SK-N-SH (cell line): ENCODE data around the gene CHPF2. TPM values are rescaled to one million over a fixed set of nuclear protein-coding genes. Genes with fewer than 3 reads are reported as not detected.

Experiments
- CTCF ChIA-PET: fragments of 300-600, 350-600 bp; formaldehyde crosslinking; extraction: SDS; loops from one replicate; lab custom pipeline; 2021; lab: Yijun Ruan, JAX
- POLR2A ChIA-PET: fragments of 350-600 bp; sonication (Branson Sonifier 250); formaldehyde crosslinking; extraction: SDS; loops from one replicate; lab custom pipeline; 2020; ENCODE audit warnings: antibody characterized with exemption, inconsistent platforms; lab: Yijun Ruan, JAX
- DNase-seq: peaks from one replicate; pipeline ENCODE4 v3.0.0; 2012
- H2AFZ ChIP-seq: fragments of 200-600 bp; sonication (generic); 2 replicates; pipeline ENCODE4 v1.8.1; 2016; ENCODE audit warnings: antibody characterized with exemption, mild to moderate bottlenecking, low read depth
- H3F3A ChIP-seq: fragments of 200-600 bp; sonication (generic); replicated peaks from 2 replicates; pipeline ENCODE3; 2016; ENCODE audit warnings: antibody characterized with exemption, mild to moderate bottlenecking; ENCODE audit not compliant: insufficient read depth
- H3K27ac ChIP-seq, 2 experiments: fragments of 200-500 bp in 1 of 2; fragments of 200-600 bp in 1 of 2; sonication (Bioruptor generic) in 1 of 2; sonication (generic), shearing (Covaris generic) in 1 of 2; 2 replicates each; pipeline versions ENCODE4 v1.5.1 to v1.6.1; 2014 to 2016; ENCODE audit warnings: low read depth in 2 of 2, inconsistent platforms in 1 of 2, low read length in 1 of 2, mild to moderate bottlenecking in 1 of 2, mixed read lengths in 1 of 2
- H3K27me3 ChIP-seq: fragments of 200-600 bp; sonication (generic), shearing (Covaris generic); 2 replicates; pipeline ENCODE4 v1.6.1; 2016; ENCODE audit warnings: mixed run types; ENCODE audit not compliant: insufficient read depth
- H3K36me3 ChIP-seq, 2 experiments: fragments of 200-500 bp in 1 of 2; fragments of 200-600 bp in 1 of 2; sonication (Bioruptor generic) in 1 of 2; sonication (generic) in 1 of 2; replicated peaks in 1 of 2; 2 replicates each; pipeline versions ENCODE3 to v1.5.1; 2014 to 2016; ENCODE audit warnings: low read length in 1 of 2, mild to moderate bottlenecking in 1 of 2; ENCODE audit not compliant: insufficient read depth in 2 of 2, control insufficient read depth in 1 of 2
- H3K4me1 ChIP-seq, 2 experiments: fragments of 200-500 bp in 1 of 2; fragments of 200-600 bp in 1 of 2; sonication (Bioruptor generic) in 1 of 2; sonication (generic), shearing (Covaris generic) in 1 of 2; 2 replicates each; pipeline versions ENCODE4 v1.5.1 to v1.6.1; 2014 to 2016; ENCODE audit warnings: low read depth in 1 of 2, low read length in 1 of 2, mixed run types in 1 of 2; ENCODE audit not compliant: insufficient read depth in 2 of 2, control insufficient read depth in 1 of 2
- H3K4me2 ChIP-seq: fragments of 200-600 bp; sonication (generic), shearing (Covaris generic); 2 replicates; pipeline ENCODE4 v1.6.1; 2017; ENCODE audit warnings: mixed run types
- H3K4me3 ChIP-seq, 2 experiments: fragments of 200-500 bp in 1 of 2; fragments of 200-600 bp in 1 of 2; sonication (Bioruptor generic) in 1 of 2; sonication (generic), shearing (Covaris generic) in 1 of 2; 2 replicates each; pipeline versions ENCODE4 v1.5.1 to v1.8.1; 2014 to 2016; ENCODE audit warnings: low read depth in 2 of 2, inconsistent platforms in 1 of 2, low read length in 1 of 2, mild to moderate bottlenecking in 1 of 2, mixed read lengths in 1 of 2, moderate library complexity in 1 of 2
- H3K79me2 ChIP-seq: fragments of 200-600 bp; sonication (generic); 2 replicates; pipeline ENCODE4 v1.8.1; 2017; ENCODE audit warnings: mild to moderate bottlenecking; ENCODE audit not compliant: insufficient read depth
- H3K9ac ChIP-seq: fragments of 200-600 bp; sonication (generic); 2 replicates; pipeline ENCODE4 v1.6.1; 2017; ENCODE audit warnings: mixed run types
- H3K9me2 ChIP-seq: fragments of 200-600 bp; sonication (generic); 2 replicates; pipeline ENCODE4 v1.6.1; 2017; ENCODE audit warnings: mixed run types
- H3K9me3 ChIP-seq: fragments of 200-600 bp; sonication (generic); 2 replicates; pipeline ENCODE4 v1.6.1; 2017; ENCODE audit warnings: mixed run types, mild to moderate bottlenecking, moderate library complexity
- H4K20me1 ChIP-seq: fragments of 200-600 bp; sonication (generic); 2 replicates; pipeline ENCODE4 v1.6.1; 2017; ENCODE audit warnings: mild to moderate bottlenecking, mixed run types; ENCODE audit not compliant: insufficient read depth
- ELF1 ChIP-seq: IDR thresholded peaks from 2 replicates; pipeline ENCODE4 v1.4.0; 2012
- EP300 ChIP-seq, 2 experiments: IDR thresholded peaks; 2 replicates each; pipeline versions ENCODE4 v1.4.0 to v1.6.1; 2012; ENCODE audit warnings: borderline replicate concordance in 1 of 2, low read depth in 1 of 2, low read length in 1 of 2
- FOXJ3 ChIP-seq: sonication (generic); formaldehyde crosslinking; IDR thresholded peaks from 2 replicates; pipeline ENCODE4 v1.5.1; 2020; ENCODE audit warnings: mild to moderate bottlenecking, missing genetic modification reagents
- JUND ChIP-seq: IDR thresholded peaks from 2 replicates; pipeline ENCODE4 v1.4.0; 2012
- MAX ChIP-seq: IDR thresholded peaks from 2 replicates; pipeline ENCODE4 v1.4.0; 2012; ENCODE audit warnings: low read depth
- MEF2A ChIP-seq: IDR thresholded peaks from 2 replicates; pipeline ENCODE4 v1.4.0; 2012; ENCODE audit warnings: low read depth, borderline replicate concordance
- NRF1 ChIP-seq: IDR thresholded peaks from 2 replicates; pipeline ENCODE4 v1.6.1; 2012; ENCODE audit warnings: low read depth, mild to moderate bottlenecking, low read length
- PBX3 ChIP-seq: IDR thresholded peaks from 2 replicates; pipeline ENCODE4; 2012
- REST ChIP-seq: IDR thresholded peaks from 2 replicates; pipeline ENCODE4 v1.6.1; 2012; ENCODE audit warnings: mild to moderate bottlenecking, low read depth, low read length, moderate library complexity
- SIN3A ChIP-seq: IDR thresholded peaks from 2 replicates; pipeline ENCODE4 v1.6.1; 2012; ENCODE audit warnings: low read depth, mild to moderate bottlenecking, low read length, moderate library complexity, borderline replicate concordance
- TEAD4 ChIP-seq: IDR thresholded peaks from 2 replicates; pipeline ENCODE4 v1.4.0; 2012; ENCODE audit warnings: mild to moderate bottlenecking, borderline replicate concordance; ENCODE audit not compliant: insufficient read depth
- USF2 ChIP-seq: fragments of 150-350 bp; IDR thresholded peaks from 2 replicates; pipeline ENCODE4 v1.6.1; 2017; ENCODE audit warnings: antibody characterized with exemption, low read length, low read depth, borderline replicate concordance
- ZBTB33 ChIP-seq: IDR thresholded peaks from 2 replicates; pipeline ENCODE4 v1.4.0; 2012; ENCODE audit warnings: low read depth, borderline replicate concordance
- WGBS: methylation state at CpG from one replicate; pipeline ENCODE4 v1.1.6; 2017; ENCODE audit warnings: low lambda C conversion rate; 5-methylcytosine and 5-hydroxymethylcytosine counted together
- polyA plus RNA-seq, 3 experiments: library from polyadenylated mRNA; depleted of rRNA; stranded (reverse); fragments of >200 nt; gene quantifications; 2 replicates each; pipeline ENCODE4 v1.2.3, GENCODE V29; 2012

The CHPF2 gene
- polyA plus RNA-seq, 1 of the 3 experiments (the other 2 are of a cell fraction) = 68.6 TPM

GRCh38 chr7:151254316-151254715 is 22.0 kb downstream of the CHPF2 start:
- CTCF ChIA-PET = interaction anchor here (0.7 to 4.5 kb wide), 5 partner anchors 10 to 61 kb away, joined by 3 to 21 read pairs (median 5); no protein-coding TSS in a partner anchor
- Histone ChIP-seq H3K79me2 (no peaks in the 10 kb centered on the region), H3K9ac (no peak overlapping the region), H3K4me3 (no peak overlapping the region), H3K4me1 (peaks cover 17 to 25% of the 10 kb centered on the region in 2 experiments; a peak in 3 of 4 replicates), H4K20me1 (no peaks in the 10 kb centered on the region), H3K27ac (no peak overlapping the region)
- DNase-seq = no peak
- WGBS = 73% methylated on average over 6 of the region's 7 CpGs
- POLR2A ChIA-PET = no interaction called here
- no peak for TF ChIP-seq REST
- no peak for TF ChIP-seq PBX3
- no peak for TF ChIP-seq JUND
- no peak for TF ChIP-seq TEAD4
- TF ChIP-seq NRF1 = no peak
- no peak for TF ChIP-seq SIN3A
- no peak for TF ChIP-seq ZBTB33
- TF ChIP-seq MEF2A = no peak
- TF ChIP-seq, all 33 proteins: peak for 0
- Histone ChIP-seq H3K36me3 (no peaks in the 10 kb centered on the region), H3F3A (peaks cover 12% of the 10 kb centered on the region), H2AFZ (no peak overlapping the region), H3K27me3 (no peaks in the 10 kb centered on the region), H3K4me2 (no peak overlapping the region), H3K9me2 (no peaks in the 10 kb centered on the region), H3K9me3 (no peaks in the 10 kb centered on the region)

- POLR2A ChIA-PET = interaction anchor here (1.3 kb wide), 1 partner anchor 23 kb away, joined by 3 read pairs; the partner anchor contains the start of gene CHPF2
- H3K9me2 ChIP-seq = no peaks in the 10 kb centered on the region
- no peaks in the 10 kb centered on the region for H4K20me1 ChIP-seq
- H3K79me2 ChIP-seq = no peaks in the 10 kb centered on the region
- WGBS = 91% methylated on average over 11 of the region's 11 CpGs
- peaks cover 12% of the 10 kb centered on the region for H3F3A ChIP-seq
- no peak for TF ChIP-seq ELF1
- no peak for TF ChIP-seq FOXJ3 (CRISPR knock-in tag)
- no peak for TF ChIP-seq SIN3A
- TF ChIP-seq USF2 = no peak
- TF ChIP-seq ZBTB33 = no peak
- TF ChIP-seq JUND = no peak
- TF ChIP-seq MAX = no peak
- TF ChIP-seq EP300 (IDR thresholded peaks at IDR 0.05; ENCODE audit: borderline replicate concordance in 1 of 2, low read depth in 1 of 2, low read length in 1 of 2) = no peak
- H3K9me3 ChIP-seq = no peaks in the 10 kb centered on the region
- no peak for DNase-seq
- H3K27ac ChIP-seq = no peak overlapping the region
- H3K4me3 ChIP-seq = no peak overlapping the region
- no peaks in the 10 kb centered on the region for H3K27me3 ChIP-seq
- CTCF ChIA-PET = interaction anchor here (0.7 to 4.5 kb wide), 7 partner anchors 10 to 96 kb away, joined by 3 to 21 read pairs (median 5); no protein-coding TSS in a partner anchor
- H3K4me1 ChIP-seq = peaks cover 15 to 21% of the 10 kb centered on the region in 2 experiments; a peak in 3 of 4 replicates
- H3K36me3 ChIP-seq = no peaks in the 10 kb centered on the region
- H3K9ac ChIP-seq = no peak overlapping the region
- H3K4me2 ChIP-seq = no peak overlapping the region
- no peak overlapping the region for H2AFZ ChIP-seq
Measured at GRCh38 chr7:151254851-151255250, 22.6 kb downstream of the CHPF2 start.
